K562 (cell line): ENCODE results near the gene IKZF4. TPM values are rescaled to one million over a fixed set of nuclear protein-coding genes. Genes with fewer than 3 reads are reported as not detected.
A peak's percentile ranks its signal among the peaks of the same experiment; 100 is the strongest.

ENCODE experiments used
- ATAC-seq: fragments of 200-7000 bp; cut with Tn5 transposase; 3 replicates; pipeline ENCODE4 v1.9.1; 2020; ENCODE audit warnings: moderate library complexity
- BruUV-seq: library from RNA; stranded (reverse); fragments of 400-500 nt; replicated peaks from 2 replicates; lab custom pipeline; 2021; lab: Mats Ljungman, UMichigan
- CTCF ChIA-PET: fragments of 300-600 bp; formaldehyde crosslinking; extraction: SDS; loops from one replicate; lab custom pipeline; 2021; ENCODE audit warnings: low intra/inter-chr PET ratio; lab: Yijun Ruan, JAX
- POLR2A ChIA-PET: fragments of 300-600, 350-650 bp; sonication (Branson Sonifier 250); formaldehyde crosslinking; extraction: SDS; loops from one replicate; lab custom pipeline; 2021; ENCODE audit warnings: antibody characterized with exemption, inconsistent platforms; lab: Yijun Ruan, JAX
- DNase-seq, 4 experiments: peaks; one replicate each; pipeline versions ENCODE4 v3.0.0 to v3.0.0-alpha.2; 2011 to 2018; ENCODE audit warnings: low spot score in 3 of 4, mixed read lengths in 3 of 4; ENCODE audit errors: extremely low read depth in 1 of 4
- FAIRE-seq: peaks from 2 replicates; lab custom pipeline; 2011; peaks lifted over from hg19 to GRCh38; lab: Jason Lieb, UNC
- H2AFZ ChIP-seq: 2 replicates; pipeline ENCODE4 v1.6.0; 2011; ENCODE audit warnings: low read depth, low read length, control low read depth, inconsistent platforms
- H3K27ac ChIP-seq: fragments of 200-600 bp; 3 replicates; pipeline ENCODE4 v1.8.0; 2011; ENCODE audit warnings: low read depth, mild to moderate bottlenecking, control low read depth, inconsistent platforms, low read length, moderate library complexity, mixed read lengths; ENCODE audit errors: extremely low read depth
- H3K27me3 ChIP-seq, 2 experiments: fragments of 300-600 bp in 1 of 2; 2 replicates in 1 of 2; 3 replicates in 1 of 2; pipeline versions ENCODE4 v1.6.0 to v1.8.0; 2011; ENCODE audit warnings: inconsistent platforms in 2 of 2, low read length in 2 of 2, mild to moderate bottlenecking in 1 of 2, mixed read lengths in 1 of 2, moderate library complexity in 1 of 2; ENCODE audit not compliant: control insufficient read depth in 2 of 2, insufficient read depth in 2 of 2
- H3K36me3 ChIP-seq: fragments of 300-600 bp; 3 replicates; pipeline ENCODE4 v1.8.0; 2011; ENCODE audit warnings: mild to moderate bottlenecking, low read length, inconsistent platforms; ENCODE audit not compliant: control insufficient read depth, insufficient read depth
- H3K4me1 ChIP-seq, 2 experiments: fragments of 200-600 bp in 1 of 2; replicated peaks in 1 of 2; 2 replicates in 1 of 2; 3 replicates in 1 of 2; pipeline versions ENCODE4 v1.5.1 to v1.8.0; 2011; ENCODE audit warnings: inconsistent platforms in 2 of 2, low read length in 2 of 2, mild to moderate bottlenecking in 1 of 2, mixed read lengths in 1 of 2, moderate library complexity in 1 of 2; ENCODE audit not compliant: control insufficient read depth in 2 of 2, insufficient read depth in 2 of 2
- H3K4me2 ChIP-seq: 2 replicates; pipeline ENCODE4 v1.6.1; 2011; ENCODE audit warnings: low read length, control low read depth, inconsistent platforms, mixed read lengths; ENCODE audit not compliant: insufficient read depth
- H3K4me3 ChIP-seq: fragments of 200-600 bp; sonication (generic), shearing (Covaris generic); 2 replicates; pipeline ENCODE4 v1.5.1; 2016; ENCODE audit warnings: control low read depth, inconsistent platforms
- H3K79me2 ChIP-seq: fragments of 200-600 bp; 3 replicates; pipeline ENCODE4 v1.8.0; 2011; ENCODE audit warnings: low read length, inconsistent platforms; ENCODE audit not compliant: control insufficient read depth, insufficient read depth
- H3K9ac ChIP-seq, 2 experiments: 2 replicates each; pipeline versions ENCODE4 v1.6.0 to v1.6.1; 2011; ENCODE audit warnings: low read depth in 2 of 2, low read length in 2 of 2, control low read depth in 1 of 2, inconsistent platforms in 1 of 2, mild to moderate bottlenecking in 1 of 2, mixed read lengths in 1 of 2; ENCODE audit not compliant: insufficient read depth in 1 of 2
- H3K9me1 ChIP-seq: one replicate; pipeline ENCODE4 v1.6.0; 2011; ENCODE audit warnings: inconsistent platforms, mild to moderate bottlenecking, low read length, moderate library complexity; ENCODE audit not compliant: control insufficient read depth, insufficient read depth
- H3K9me3 ChIP-seq: replicated peaks from 2 replicates; pipeline ENCODE4 v1.5.1; 2011; ENCODE audit warnings: low read depth, low read length, inconsistent platforms; ENCODE audit not compliant: control insufficient read depth, insufficient read depth
- H4K20me1 ChIP-seq: replicated peaks from 2 replicates; pipeline ENCODE4 v1.6.1; 2011; ENCODE audit warnings: low read length, inconsistent platforms, mixed read lengths; ENCODE audit not compliant: control insufficient read depth, insufficient read depth
- ARID1B ChIP-seq: fragments of 450-650 bp; IDR thresholded peaks from 2 replicates; pipeline ENCODE4 v1.6.1; 2016; ENCODE audit warnings: antibody characterized with exemption, mild to moderate bottlenecking, inconsistent platforms
- C11orf30 ChIP-seq: fragments of 450-650 bp; IDR thresholded peaks from 2 replicates; pipeline ENCODE4 v1.6.1; 2016; ENCODE audit warnings: low read depth, mild to moderate bottlenecking
- HEY1 ChIP-seq: fragments of 250-450 bp; sonication (Bioruptor Pico); IDR thresholded peaks from 2 replicates; pipeline ENCODE4 v1.5.0; 2020; ENCODE audit warnings: mild to moderate bottlenecking, moderate library complexity, borderline replicate concordance
- HMBOX1 ChIP-seq: sonication (generic); IDR thresholded peaks from 2 replicates; pipeline ENCODE4 v1.6.1; 2016
- MAFF ChIP-seq: IDR thresholded peaks from 2 replicates; pipeline ENCODE4 v1.6.1; 2012; ENCODE audit warnings: low read length, improper control_type of control experiment
- MAFG ChIP-seq: fragments of 450-650 bp; conservative IDR thresholded peaks from 2 replicates; pipeline ENCODE4 v1.6.1; 2016; ENCODE audit warnings: missing genetic modification characterization, missing compliant biosample characterization
- MAFK ChIP-seq: IDR thresholded peaks from 2 replicates; pipeline ENCODE4 v1.6.1; 2011; ENCODE audit warnings: low read length, improper control_type of control experiment
- PATZ1 ChIP-seq: fragments of 250-450 bp; sonication (Bioruptor Pico); IDR thresholded peaks from 2 replicates; pipeline ENCODE4 v1.5.0; 2020; ENCODE audit warnings: mild to moderate bottlenecking, borderline replicate concordance
- SIRT6 ChIP-seq: IDR thresholded peaks from one replicate; pipeline ENCODE4 v1.6.1; 2012; ENCODE audit warnings: low read depth, mild to moderate bottlenecking, control low read depth, inconsistent platforms, low read length, moderate library complexity
- SMARCB1 ChIP-seq: IDR thresholded peaks from 2 replicates; pipeline ENCODE4 v1.6.1; 2011; ENCODE audit warnings: improper control_type of control experiment, low read depth; ENCODE audit not compliant: insufficient read length
- ZNF316 ChIP-seq: fragments of 450-650 bp; IDR thresholded peaks from 2 replicates; pipeline ENCODE4 v1.6.1; 2016
- ZNF384 ChIP-seq: IDR thresholded peaks from 2 replicates; pipeline ENCODE4 v1.6.1; 2012; ENCODE audit warnings: low read depth, low read length, improper control_type of control experiment
- ZNF609 ChIP-seq: sonication (generic); formaldehyde crosslinking; IDR thresholded peaks from 2 replicates; pipeline ENCODE4 v1.8.1; 2023; ENCODE audit warnings: missing genetic modification reagents, mild to moderate bottlenecking, borderline replicate concordance
- WGBS: fragments of 100-300 bp; shearing (Covaris generic); methylation state at CpG from one replicate; pipeline ENCODE4 v1.1.6; 2016; ENCODE audit warnings: low coverage, mixed read lengths; ENCODE audit not compliant: insufficient coverage; ENCODE audit errors: missing lambda C conversion rate; 5-methylcytosine and 5-hydroxymethylcytosine counted together
- in situ Hi-C: fragments of 300-500 bp; cut with MboI; formaldehyde crosslinking; loops from 4 replicates; pipeline ENCODE4 v1.15.0; 2018; ENCODE audit warnings: inconsistent platforms, mixed read lengths
- intact Hi-C: fragments of 100-400 bp; cut with micrococcal nuclease; formaldehyde crosslinking; loops from 2 replicates; pipeline ENCODE4 v1.14.2; 2022
- polyA plus RNA-seq, 8 experiments: library from polyadenylated mRNA; depleted of rRNA in 4 of 8; stranded (reverse) in 5 of 8; unstranded in 3 of 8; fragments of >200 nt; fragmentation: Nextera tagmentation in 2 of 8; fragmentation: Illumina TruSeq in 1 of 8; extraction: Ambion mirVana in 2 of 8; extraction: Trizol in 1 of 8; gene quantifications; 2 replicates each; pipeline versions ENCODE4 v1.2.1 to v1.2.3, GENCODE V29; 2011 to 2014; ENCODE audit warnings: inconsistent platforms in 1 of 8, missing spikeins in 1 of 8
- total RNA-seq, 7 experiments: library from RNA; depleted of rRNA in 6 of 7; stranded (reverse); fragments of >200 nt in 6 of 7; fragmentation: Illumina TruSeq in 2 of 7; extraction: Trizol in 2 of 7; gene quantifications; 2 replicates each; pipeline versions ENCODE4 v1.2.1 to v1.2.3, GENCODE V29; 2011 to 2021; ENCODE audit warnings: low replicate concordance in 1 of 7

Gene IKZF4
- total and polyA plus RNA-seq, 9 of the 15 experiments (the other 6 are each of a cell fraction or from before 2014, with no cell fraction given), result 1.9 to 16.3 (median 3.6) TPM

- ChIA-PET CTCF (no interaction called here), POLR2A (interaction anchor here (0.9 to 5.9 kb wide), 3 partner anchors 9 to 254 kb away, joined by 3 to 49 read pairs (median 7); partner anchors contain the start of genes CD63 and RAB5B)
- H4K20me1 ChIP-seq, result no peaks in the 10 kb centered on the region
- no TSS peak for BruUV-seq
- DNase-seq, result no peak
- H3K9me1 ChIP-seq, result no peaks in the 10 kb centered on the region
- peaks cover 8 to 9% of the 10 kb centered on the region in 2 experiments; a peak in 4 of 5 replicates for H3K4me1 ChIP-seq
- H3K4me3 ChIP-seq, result no peak overlapping the region
- H3K4me2 ChIP-seq, result no peak overlapping the region
- H2AFZ ChIP-seq, result no peak overlapping the region
- intact Hi-C loops, result no loop called here
- H3K79me2 ChIP-seq, result peaks cover 3% of the 10 kb centered on the region; the same call in 2 of the 3 replicates
- H3K27me3 ChIP-seq, result no peaks in the 10 kb centered on the region
- TF ChIP-seq ARID1B, result 0 out of 2 replicates have a peak, but pooled peaks have one; percentile 11
- TF ChIP-seq MAFK, result peak; percentile 74; the same call in 1 of the 2 replicates
- no peak for TF ChIP-seq PATZ1 (CRISPR knock-in tag)
- TF ChIP-seq MAFF, result peak; percentile 78
- TF ChIP-seq HEY1 (CRISPR knock-in tag), result no peak
- peak; percentile 92 for TF ChIP-seq C11orf30
- peak; percentile 49 for TF ChIP-seq HMBOX1
- no peak for TF ChIP-seq SIRT6
- TF ChIP-seq MAFG (tag), result peak; percentile 89
- TF ChIP-seq ZNF316, result peak; percentile 97
- no peak for TF ChIP-seq ZNF609 (CRISPR knock-in tag)
- TF ChIP-seq SMARCB1, result peak; percentile 41
- peak; percentile 90 for TF ChIP-seq ZNF384
- peaks cover 43% of the 10 kb centered on the region for H3K36me3 ChIP-seq
- 47% methylated on average over 4 of the region's 4 CpGs for WGBS
- H3K9me3 ChIP-seq, result no peaks in the 10 kb centered on the region
- no peak for FAIRE-seq
- peak; percentile 75 for ATAC-seq
- H3K9ac ChIP-seq, result no peak overlapping the region; a peak in 1 of 4 replicates
- in situ Hi-C loops, result no loop called here
- no peak overlapping the region for H3K27ac ChIP-seq
Observed at GRCh38 chr12:55983232-55983842, 37.5 kb upstream of the IKZF4 start.
